Nephron progenitor cell (in vitro differentiated cells): ENCODE measurements around the gene NUP210.

Experiments
- DNase-seq: peaks from one replicate; pipeline ENCODE4 v3.0.0; 2021
- H3K27ac Mint-ChIP-seq: 2 replicates; pipeline ENCODE4 v1.8.0; 2021; ENCODE audit warnings: mild to moderate bottlenecking, moderate library complexity, mixed read lengths
- H3K27me3 Mint-ChIP-seq: 2 replicates; pipeline ENCODE4 v1.8.0; 2021; ENCODE audit warnings: mild to moderate bottlenecking, low read depth, mixed read lengths; ENCODE audit not compliant: poor library complexity
- H3K36me3 Mint-ChIP-seq: 2 replicates; pipeline ENCODE4 v1.8.0; 2021; ENCODE audit warnings: low read depth, mixed read lengths
- H3K4me1 Mint-ChIP-seq: 2 replicates; pipeline ENCODE4 v1.8.0; 2021; ENCODE audit warnings: mixed read lengths
- H3K4me3 Mint-ChIP-seq: 2 replicates; pipeline ENCODE4 v1.8.0; 2021; ENCODE audit warnings: mild to moderate bottlenecking, moderate library complexity, mixed read lengths
- H3K9me3 Mint-ChIP-seq: 2 replicates; pipeline ENCODE4 v1.8.0; 2021; ENCODE audit warnings: mild to moderate bottlenecking, moderate library complexity, mixed read lengths
- CTCF ChIP-seq: fragments of 200-600 bp; sonication (generic); IDR thresholded peaks from 2 replicates; pipeline ENCODE4 v1.5.0; 2021; ENCODE audit warnings: antibody characterized with exemption

The NUP210 gene

GRCh38 chr3:13322324-13322723 lies 97.8 kb downstream of the NUP210 start:
- Mint-ChIP-seq H3K4me3 (no peak overlapping the region), H3K27me3 (peaks cover 3% of the 10 kb centered on the region), H3K9me3 (no peaks in the 10 kb centered on the region), H3K27ac (peak overlapping the region; percentile 57), H3K36me3 (peaks cover 4% of the 10 kb centered on the region), H3K4me1 (peaks cover 4% of the 10 kb centered on the region)
- no peak for DNase-seq
- TF ChIP-seq CTCF, result no peak

GRCh38 chr3:13319564-13320220 lies 100.4 kb downstream of the NUP210 start:
- Mint-ChIP-seq H3K9me3 (no peaks in the 10 kb centered on the region), H3K36me3 (peaks cover 8% of the 10 kb centered on the region), H3K4me1 (peaks cover 4% of the 10 kb centered on the region), H3K4me3 (no peak overlapping the region), H3K27me3 (peaks cover 3% of the 10 kb centered on the region), H3K27ac (no peak overlapping the region)
- DNase-seq, result no peak
- TF ChIP-seq CTCF, result no peak

GRCh38 chr3:13318626-13319470 lies 101.3 kb downstream of the NUP210 start:
- Mint-ChIP-seq H3K27ac (no peak overlapping the region), H3K36me3 (peaks cover 8% of the 10 kb centered on the region), H3K27me3 (peaks cover 3% of the 10 kb centered on the region), H3K4me1 (peaks cover 4% of the 10 kb centered on the region), H3K4me3 (no peak overlapping the region), H3K9me3 (no peaks in the 10 kb centered on the region)
- TF ChIP-seq CTCF, result no peak
- DNase-seq, result no peak

GRCh38 chr3:13317596-13318320 lies 102.4 kb downstream of the NUP210 start:
- Mint-ChIP-seq H3K36me3 (peaks cover 8% of the 10 kb centered on the region), H3K4me3 (no peak overlapping the region), H3K4me1 (peaks cover 4% of the 10 kb centered on the region), H3K9me3 (no peaks in the 10 kb centered on the region), H3K27ac (no peak overlapping the region), H3K27me3 (peaks cover 3% of the 10 kb centered on the region)
- no peak for DNase-seq
- no peak for TF ChIP-seq CTCF

GRCh38 chr3:13316603-13317002 lies 103.5 kb downstream of the NUP210 start:
- Mint-ChIP-seq H3K27me3 (peaks cover 3% of the 10 kb centered on the region), H3K36me3 (peaks cover 8% of the 10 kb centered on the region), H3K9me3 (no peaks in the 10 kb centered on the region), H3K4me1 (no peaks in the 10 kb centered on the region), H3K27ac (no peak overlapping the region), H3K4me3 (no peak overlapping the region)
- TF ChIP-seq CTCF, result no peak
- DNase-seq, result no peak
